HG03558 (cell line): Measurements from ENCODE around the gene TUT7.
A peak's percentile ranks its signal among the peaks of the same experiment; 100 is the strongest.
"Not testable (repeated sequence)": the region's sequence is repeated elsewhere in the genome, so short reads cannot be mapped to it uniquely, and the experiment has no call there.

ENCODE experiments used
- ATAC-seq: cut with Tn5 transposase; IDR thresholded peaks from one replicate; pipeline ENCODE4 v1.9.1; 2021; ENCODE audit warnings: moderate number of reproducible peaks; ENCODE audit not compliant: unreplicated experiment; ENCODE audit errors: extremely low read depth

Gene TUT7

DNA sequence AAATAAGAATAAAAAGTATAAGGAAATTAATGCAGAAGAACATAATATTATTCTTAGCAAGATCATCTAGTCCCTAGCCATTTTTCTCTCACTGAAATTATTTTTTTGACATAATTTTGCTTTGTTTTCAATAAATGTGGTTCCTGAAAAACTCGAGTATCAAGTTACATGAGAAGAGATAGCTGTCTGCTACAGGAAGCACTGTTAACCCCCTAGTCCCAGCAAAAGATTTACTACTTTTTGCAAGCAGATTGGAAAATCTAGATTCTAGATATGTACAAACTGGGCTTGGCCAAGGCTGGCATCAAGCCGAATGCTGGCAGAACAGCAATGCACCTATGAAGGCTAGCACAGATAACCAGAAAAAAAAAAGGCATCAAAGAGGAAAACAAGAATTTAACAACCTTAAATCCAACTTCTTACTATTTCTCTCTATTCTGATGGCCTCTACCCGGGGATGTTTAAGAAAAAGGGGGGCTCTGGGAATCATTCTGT lies 49.9 kb downstream of the TUT7 start:
- no peak for ATAC-seq

- no peak for ATAC-seq
Observed at GRCh38 chr9:86303316-86303975, 50.8 kb downstream of the TUT7 start.

DNA sequence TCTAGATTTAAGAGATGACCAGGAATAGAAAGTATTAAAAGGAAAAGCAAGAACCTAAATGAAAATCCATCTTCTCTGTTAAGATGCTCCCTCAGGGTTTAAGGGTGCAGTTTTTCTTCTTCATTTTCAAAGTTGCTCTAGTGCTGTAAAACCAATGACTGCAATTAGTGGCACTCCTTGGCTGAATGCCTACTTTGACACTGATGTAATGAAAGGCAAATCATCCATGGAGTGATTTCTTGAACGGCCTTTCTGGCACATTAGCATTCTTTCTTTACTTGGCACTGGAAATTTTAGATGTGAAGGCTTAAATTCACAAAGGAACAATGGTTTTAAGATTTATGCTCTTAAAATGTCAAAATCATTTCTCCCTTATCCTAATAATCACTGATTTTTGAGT lies 52.5 kb downstream of the TUT7 start:
- ATAC-seq = no peak

GRCh38 chr9:86300701-86301100 lies 53.5 kb downstream of the TUT7 start:
- ATAC-seq = no peak

DNA sequence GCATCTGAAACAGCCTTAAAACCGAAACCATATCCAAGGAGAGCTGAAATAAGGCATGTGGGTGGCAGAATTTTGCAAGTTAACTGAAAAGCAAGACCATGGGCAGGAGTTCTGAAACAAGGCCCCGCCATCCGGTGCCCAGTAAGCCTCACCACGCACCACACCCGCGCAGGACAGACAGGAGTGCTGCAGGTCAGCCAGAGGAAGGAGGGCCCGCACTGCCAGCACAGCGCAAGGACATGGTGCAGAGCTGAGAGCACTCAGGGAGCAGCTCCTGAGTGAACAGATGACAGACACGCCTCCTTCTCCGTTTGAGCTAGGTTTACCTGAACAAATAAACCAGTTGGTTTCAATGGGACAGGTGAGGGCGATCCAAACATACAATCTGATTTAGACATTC lies 55.3 kb downstream of the TUT7 start:
- ATAC-seq = no peak

DNA sequence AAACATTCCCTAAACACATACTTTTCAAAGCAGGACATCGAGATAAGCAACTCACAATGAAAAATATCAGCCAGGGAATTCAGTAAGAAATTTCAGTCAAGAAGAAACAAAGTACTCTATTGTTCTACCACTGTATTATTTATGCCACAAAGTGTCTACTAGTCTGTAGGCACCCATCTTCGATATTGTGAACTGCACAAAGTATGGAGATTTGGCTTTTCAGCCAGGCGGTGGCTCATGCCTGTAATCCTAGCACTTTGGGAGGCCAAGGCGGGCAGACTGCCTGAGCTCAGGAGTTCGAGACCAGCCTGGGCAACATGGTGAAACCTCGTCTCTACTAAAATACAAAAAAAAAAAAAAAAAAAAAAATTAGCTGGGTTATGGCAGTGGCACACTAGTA lies 63.9 kb downstream of the TUT7 start:
- not testable (repeated sequence) for ATAC-seq

DNA sequence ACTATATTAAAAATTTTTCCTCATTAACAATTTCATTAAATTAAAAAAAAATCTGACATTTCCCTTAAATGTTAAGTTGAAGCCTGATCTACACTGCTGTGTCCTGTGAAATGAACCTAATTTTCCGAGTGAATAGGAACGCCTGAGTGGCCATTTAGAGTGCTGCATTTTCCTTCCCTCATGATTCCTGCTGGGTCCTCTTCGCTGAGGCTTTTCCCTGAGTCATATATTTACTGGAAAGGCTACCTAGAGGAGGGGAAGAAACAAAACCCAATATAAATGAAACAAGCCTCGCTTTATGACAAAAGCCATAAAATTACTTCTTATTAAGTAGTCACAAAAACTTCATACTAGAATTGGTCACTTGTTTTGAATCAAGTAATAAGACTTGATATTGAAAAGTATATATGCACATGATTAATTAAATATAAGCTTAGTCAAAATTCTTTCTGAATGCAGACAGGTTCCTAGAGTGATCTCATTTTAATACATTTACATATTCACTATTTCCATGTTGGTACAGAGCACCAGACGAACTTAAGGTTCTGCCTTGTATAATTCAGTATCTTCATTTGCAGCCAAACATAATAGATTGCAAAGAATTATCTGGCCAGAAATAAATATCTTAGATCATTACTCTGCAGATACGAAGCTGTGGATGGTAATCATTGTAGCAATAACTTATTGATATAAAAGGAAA lies 65.6 kb downstream of the TUT7 start:
- ATAC-seq = no peak

- ATAC-seq = no peak
Observed at GRCh38 chr9:86287013-86287412, 67.2 kb downstream of the TUT7 start.

GRCh38 chr9:86286278-86286677 lies 67.9 kb downstream of the TUT7 start:
- no peak for ATAC-seq

GRCh38 chr9:86285261-86285660 lies 68.9 kb downstream of the TUT7 start:
- ATAC-seq = no peak

DNA sequence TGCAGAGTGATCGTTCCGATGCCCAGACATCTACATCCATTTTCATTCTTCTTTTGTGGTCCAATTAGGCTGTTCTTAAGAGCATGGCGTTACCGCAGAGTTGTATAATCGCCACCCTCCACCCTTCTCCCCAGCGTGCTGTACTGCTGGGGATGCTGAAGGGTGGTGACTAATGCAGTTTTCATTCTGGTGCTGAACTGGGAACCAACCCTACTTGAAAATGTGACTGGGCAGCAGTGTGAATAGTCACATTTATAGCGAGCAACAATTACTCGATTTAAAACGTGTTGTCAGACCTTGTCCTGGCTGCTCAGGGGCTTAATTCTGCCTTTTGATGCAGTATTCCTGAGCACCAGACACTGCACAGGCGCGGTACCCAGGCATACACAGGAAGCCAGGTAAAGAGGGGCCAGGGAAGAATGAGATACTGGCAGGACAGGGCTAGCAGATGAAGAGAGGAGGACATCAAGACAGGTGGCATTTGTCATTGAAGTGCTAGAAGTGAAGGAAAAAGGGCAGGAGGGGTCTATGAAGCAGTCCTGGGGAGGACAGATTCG lies 71.2 kb downstream of the TUT7 start:
- ATAC-seq = peak; percentile 12

- ATAC-seq = peak; percentile 50
Observed at GRCh38 chr9:86282077-86282978, 71.9 kb downstream of the TUT7 start, which contains the start of gene ISCA1. Gene ISCA1 (minus strand): TSS chr9:86282538. CDS start chr9:86282458, 80 bp downstream.

DNA sequence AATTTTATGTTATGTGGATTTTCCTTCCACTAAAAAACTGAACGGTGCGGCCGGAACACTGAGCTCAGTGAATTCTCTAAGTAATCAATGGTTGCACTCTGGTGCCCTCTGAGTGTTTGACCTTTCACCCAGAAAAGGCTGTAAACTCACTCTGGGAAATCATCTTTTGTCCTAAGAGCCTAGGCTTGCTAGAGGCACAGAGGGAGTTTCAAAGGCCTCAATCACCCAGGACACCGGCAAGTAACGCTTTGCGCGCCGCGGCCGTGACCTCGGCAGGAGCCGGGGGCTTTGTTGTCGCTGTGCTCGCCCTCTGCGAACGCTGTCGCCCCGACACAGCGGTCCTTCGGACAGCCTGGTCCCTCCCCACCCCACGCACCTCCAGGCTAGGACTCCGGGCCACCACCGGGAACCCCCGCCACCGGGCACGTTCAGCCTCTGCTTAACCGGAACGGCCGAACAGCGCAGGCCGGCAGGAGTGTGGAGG lies 72.6 kb downstream of the TUT7 start:
- ATAC-seq = no peak

- ATAC-seq = no peak
Observed at GRCh38 chr9:86280580-86280979, 73.6 kb downstream of the TUT7 start.

DNA sequence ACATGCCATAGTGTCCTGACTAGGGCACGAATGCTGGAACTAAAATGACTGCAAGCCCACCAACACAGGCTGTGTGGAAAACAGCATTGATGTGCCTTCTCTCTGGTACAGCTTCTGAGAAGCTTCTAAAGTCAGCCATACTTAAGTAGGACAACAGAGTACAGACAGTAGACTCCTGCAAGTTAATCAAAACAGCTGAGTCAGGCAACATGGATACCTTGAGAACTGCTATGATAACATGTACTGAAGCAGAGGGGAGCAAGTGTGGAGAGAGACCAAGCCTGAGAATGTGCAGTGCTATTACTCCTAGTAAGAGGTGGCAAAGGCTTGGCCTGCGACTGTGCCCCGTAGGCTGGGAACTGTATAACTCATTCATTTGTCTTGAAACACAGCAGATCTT lies 74.4 kb downstream of the TUT7 start:
- no peak for ATAC-seq

GRCh38 chr9:86277072-86277471 lies 77.1 kb downstream of the TUT7 start:
- ATAC-seq = no peak

GRCh38 chr9:86275962-86276361 lies 78.2 kb downstream of the TUT7 start:
- ATAC-seq = no peak

GRCh38 chr9:86274821-86275643 lies 79.2 kb downstream of the TUT7 start:
- ATAC-seq = no peak

GRCh38 chr9:86272221-86272620 lies 82.0 kb downstream of the TUT7 start:
- ATAC-seq = no peak
